Measurements from ENCODE around the gene DENND11. TPM values are rescaled to one million over a fixed set of nuclear protein-coding genes. Genes with fewer than 3 reads are reported as not detected.

DENND11 gene, protein sequence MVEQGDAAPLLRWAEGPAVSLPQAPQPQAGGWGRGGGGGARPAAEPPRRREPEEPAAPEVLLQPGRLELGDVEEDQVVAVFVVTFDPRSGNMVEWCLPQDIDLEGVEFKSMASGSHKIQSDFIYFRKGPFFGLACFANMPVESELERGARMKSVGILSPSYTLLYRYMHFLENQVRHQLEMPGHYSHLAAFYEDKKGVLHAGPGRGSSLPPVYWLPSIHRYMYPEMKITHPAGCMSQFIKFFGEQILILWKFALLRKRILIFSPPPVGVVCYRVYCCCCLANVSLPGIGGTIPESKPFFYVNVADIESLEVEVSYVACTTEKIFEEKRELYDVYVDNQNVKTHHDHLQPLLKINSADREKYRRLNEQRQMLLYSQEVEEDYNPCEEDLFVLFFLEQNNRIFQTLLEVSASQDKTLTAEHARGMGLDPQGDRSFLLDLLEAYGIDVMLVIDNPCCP
- 21.2 and 24.9 TPM in 2 replicates for total RNA-seq

DNA sequence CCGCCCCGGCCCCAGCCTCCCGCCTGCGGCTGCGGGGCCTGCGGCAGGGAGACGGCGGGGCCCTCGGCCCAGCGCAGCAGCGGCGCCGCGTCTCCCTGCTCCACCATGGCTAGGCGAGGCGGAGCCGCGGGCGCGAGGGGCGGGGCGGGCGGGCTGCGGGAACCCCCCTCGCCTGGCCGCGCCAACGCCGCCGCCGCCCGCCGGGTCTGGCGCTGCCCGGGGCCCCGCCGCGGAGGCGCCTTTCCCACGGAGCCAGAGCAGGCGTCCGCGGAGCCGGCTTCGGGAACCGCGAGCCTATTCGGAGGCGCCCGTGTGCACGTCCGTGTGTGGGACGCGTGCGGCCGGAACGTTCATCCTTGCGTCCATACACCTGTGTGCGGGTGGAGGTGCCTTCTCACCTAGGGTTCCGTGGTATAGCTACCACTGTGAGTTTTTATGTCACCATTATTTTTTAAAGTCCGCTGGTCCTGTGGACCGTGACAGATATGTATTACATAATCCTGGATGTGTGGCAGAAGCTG, at the start of gene DENND11:
TSS of gene DENND11 (minus strand) at position 120 of the 521 bp plus-strand sequence. CDS start at position 107, 13 bp downstream.

GRCh38 chr7:141737836-141738591, 36.0 kb upstream of the DENND11 start, which contains the start of gene SSBP1:
SSBP1 (plus strand) TSS chr7:141738358; CDS start chr7:141739167, 809 bp downstream.

DNA sequence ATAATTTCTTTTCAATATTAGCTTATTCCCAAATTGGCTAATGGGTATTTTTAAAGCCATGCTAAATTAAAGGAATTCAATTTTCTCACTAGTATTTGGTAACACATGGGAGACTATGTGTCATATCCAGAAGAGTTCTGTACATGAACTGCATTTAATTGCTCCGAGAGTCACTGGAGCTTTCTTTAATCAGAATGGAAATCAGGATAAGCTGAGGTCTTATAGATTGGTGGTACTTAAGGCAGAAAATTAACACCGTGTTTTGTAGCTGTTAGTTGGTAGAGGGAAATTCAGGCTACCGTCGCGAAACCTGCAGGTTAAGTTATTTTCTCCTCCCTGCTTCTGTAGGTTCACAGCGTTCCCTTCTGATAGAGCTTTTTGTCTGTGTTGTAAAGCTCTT, 6.4 kb upstream of the DENND11 start, which contains the start of gene WEE2:
TSS of gene WEE2 (plus strand) at position 3 of the 400 bp plus-strand sequence. CDS start 406 bp downstream, outside the sequence.

Other genes starting within 250 kb of the DENND11 start
- gene AGK, start 150.8 kb downstream of the DENND11 start, total RNA-seq: 19.8 and 21.9 TPM in 2 replicates
- not detected in 2 replicates for gene WEE2, start 6.2 kb upstream of the DENND11 start, total RNA-seq
- gene SSBP1, start 36.2 kb upstream of the DENND11 start, total RNA-seq: 124 and 143 TPM in 2 replicates
- 1.4 and 1.5 TPM in 2 replicates for gene TAS2R3, start 61.9 kb upstream of the DENND11 start, total RNA-seq
- 0.96 and 1.7 TPM in 2 replicates for gene TAS2R4, start 74.5 kb upstream of the DENND11 start, total RNA-seq
- 2.2 and 2.8 TPM in 2 replicates for gene TAS2R5, start 88.1 kb upstream of the DENND11 start, total RNA-seq
- gene PRSS37, start 139.3 kb upstream of the DENND11 start, total RNA-seq: not detected in 2 replicates
- gene OR9A4, start 214.2 kb upstream of the DENND11 start, total RNA-seq: 0.21 TPM in 1 of 2 replicates, not detected in the other
- not detected in 2 replicates for gene CLEC5A, start 244.8 kb upstream of the DENND11 start, total RNA-seq